GM10266 (cell line): Measurements from ENCODE around the gene RABGGTA.

Experiments used
- DNase-seq: peaks from one replicate; pipeline ENCODE4 v3.0.0; 2012; ENCODE audit errors: extremely low spot score
- TF ChIP-seq, protein P1 (sequence below): IDR thresholded peaks from 2 replicates; pipeline ENCODE4 v1.5.1; 2012; ENCODE audit warnings: mild to moderate bottlenecking, low read depth; ENCODE audit not compliant: control insufficient read depth, insufficient read depth; ENCODE audit errors: missing control alignments

Gene RABGGTA

DNA sequence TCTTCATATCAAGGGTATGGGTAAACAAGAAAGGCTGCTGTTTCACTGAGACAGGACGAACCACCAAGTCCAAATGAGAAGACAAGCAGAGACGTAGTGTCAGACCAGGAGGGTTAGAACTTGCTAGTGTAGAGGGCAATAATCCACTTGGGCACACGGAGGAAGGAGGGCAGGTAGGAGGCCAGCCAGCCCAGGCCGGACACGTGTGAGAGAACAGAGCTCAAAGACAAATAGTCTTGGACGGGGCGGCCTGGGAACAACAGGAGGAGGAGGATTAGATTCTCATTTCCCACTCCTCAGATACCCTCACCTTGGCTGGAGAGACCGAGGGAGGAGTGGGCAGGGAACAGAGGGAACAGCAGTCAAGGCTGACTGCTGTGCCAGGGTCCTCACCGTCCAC is 19.3 kb upstream of the RABGGTA start:
- DNase-seq: no peak
- TF ChIP-seq, protein P1, sequence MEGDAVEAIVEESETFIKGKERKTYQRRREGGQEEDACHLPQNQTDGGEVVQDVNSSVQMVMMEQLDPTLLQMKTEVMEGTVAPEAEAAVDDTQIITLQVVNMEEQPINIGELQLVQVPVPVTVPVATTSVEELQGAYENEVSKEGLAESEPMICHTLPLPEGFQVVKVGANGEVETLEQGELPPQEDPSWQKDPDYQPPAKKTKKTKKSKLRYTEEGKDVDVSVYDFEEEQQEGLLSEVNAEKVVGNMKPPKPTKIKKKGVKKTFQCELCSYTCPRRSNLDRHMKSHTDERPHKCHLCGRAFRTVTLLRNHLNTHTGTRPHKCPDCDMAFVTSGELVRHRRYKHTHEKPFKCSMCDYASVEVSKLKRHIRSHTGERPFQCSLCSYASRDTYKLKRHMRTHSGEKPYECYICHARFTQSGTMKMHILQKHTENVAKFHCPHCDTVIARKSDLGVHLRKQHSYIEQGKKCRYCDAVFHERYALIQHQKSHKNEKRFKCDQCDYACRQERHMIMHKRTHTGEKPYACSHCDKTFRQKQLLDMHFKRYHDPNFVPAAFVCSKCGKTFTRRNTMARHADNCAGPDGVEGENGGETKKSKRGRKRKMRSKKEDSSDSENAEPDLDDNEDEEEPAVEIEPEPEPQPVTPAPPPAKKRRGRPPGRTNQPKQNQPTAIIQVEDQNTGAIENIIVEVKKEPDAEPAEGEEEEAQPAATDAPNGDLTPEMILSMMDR: no peak

DNA sequence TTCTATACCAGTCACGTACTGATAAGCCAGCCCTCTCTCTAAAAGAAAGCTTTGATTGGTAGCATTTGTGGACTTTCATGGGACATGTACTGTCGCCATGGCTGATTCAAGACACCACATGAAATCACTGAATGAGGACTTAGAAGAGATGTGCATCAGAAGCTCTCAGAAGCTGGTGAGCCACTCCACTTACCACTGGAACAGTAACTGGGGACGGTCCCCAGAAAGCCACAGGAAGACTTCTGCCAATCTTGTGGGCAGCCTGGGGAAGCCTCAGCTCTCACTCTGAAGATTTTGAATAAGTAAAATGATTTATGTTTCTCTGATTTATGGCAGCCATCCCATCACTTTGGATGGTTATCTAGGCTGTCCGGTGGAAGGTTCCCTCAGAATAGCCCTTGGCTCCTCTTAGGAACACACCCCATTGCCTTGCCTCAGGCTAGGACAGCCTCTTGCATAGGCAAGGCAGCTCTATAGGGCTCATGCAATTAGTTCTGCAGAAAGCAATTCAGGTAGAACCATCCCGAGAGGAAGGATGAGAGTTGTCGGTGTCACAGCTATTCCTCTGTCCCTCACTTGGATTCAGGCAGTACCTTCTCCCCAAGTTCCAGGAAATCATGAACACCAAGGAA is 18.4 kb upstream of the RABGGTA start:
- TF ChIP-seq, protein P1: no peak
- DNase-seq: no peak

DNA sequence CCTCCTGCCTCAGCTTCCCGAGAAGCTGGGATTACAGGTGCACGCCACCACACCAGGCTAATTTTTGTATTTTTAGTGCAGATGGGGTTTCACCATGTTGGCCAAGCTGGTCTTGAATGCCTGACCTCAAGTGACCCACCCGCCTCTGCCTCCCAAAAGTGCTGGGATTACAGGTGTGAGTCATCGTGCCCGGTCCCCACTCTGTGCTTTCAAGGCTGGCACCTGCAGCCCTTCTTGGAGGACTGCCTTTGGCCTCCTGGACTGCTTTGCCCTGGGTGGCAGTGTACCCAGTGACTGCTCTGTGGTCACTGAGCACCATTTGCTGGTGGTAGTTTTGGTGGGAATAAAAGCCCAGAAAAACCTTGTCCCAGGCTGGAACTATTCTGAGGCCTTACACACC is 15.6 kb upstream of the RABGGTA start:
- TF ChIP-seq, protein P1: no peak
- no peak for DNase-seq

DNA sequence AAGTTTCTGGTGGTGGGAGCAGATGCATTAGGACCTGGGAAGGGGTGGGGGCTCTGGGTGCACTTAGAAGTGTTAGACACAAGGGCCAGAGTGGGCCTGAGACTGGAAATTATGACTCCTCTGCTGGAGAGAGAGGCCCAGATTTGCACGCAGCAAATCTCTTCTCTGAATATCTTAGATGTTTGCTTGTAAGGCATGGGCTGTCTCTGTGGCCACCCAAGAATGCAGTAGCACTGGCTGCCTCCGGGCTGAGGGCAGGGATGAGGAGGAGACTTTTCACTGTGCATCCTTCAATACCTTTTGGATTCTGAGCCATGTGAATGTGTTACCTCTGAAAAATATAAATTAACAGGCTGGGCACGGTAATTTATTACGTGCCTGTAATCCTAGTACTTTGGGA is 14.0 kb upstream of the RABGGTA start:
- TF ChIP-seq, protein P1: no peak
- no peak for DNase-seq

DNA sequence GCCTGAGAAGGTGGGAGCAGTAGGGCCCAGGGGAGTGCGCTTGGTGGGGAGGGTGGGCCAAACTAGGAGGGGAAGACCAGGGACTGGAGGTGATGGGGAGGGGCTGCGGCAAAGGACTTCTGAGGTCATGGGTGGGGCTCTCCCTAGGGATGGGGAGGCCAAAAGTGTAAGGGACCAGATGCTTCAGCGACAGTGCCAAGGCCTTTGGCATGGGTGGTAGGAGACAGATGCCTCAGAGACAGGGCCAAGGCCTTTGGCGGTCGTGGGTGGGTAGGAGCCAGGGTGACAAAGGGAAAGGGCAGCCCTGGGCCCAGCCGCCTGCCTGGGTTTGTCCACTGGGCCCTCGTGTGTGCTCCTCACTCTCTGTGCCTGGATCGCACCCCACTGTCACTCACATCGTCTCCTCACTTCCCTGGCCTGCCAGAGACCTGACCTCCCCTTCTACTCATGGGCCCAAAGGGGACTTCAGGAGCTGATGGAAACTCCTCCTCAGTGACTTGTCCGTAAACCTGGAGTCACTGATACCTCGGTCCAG is 13.2 kb upstream of the RABGGTA start:
- DNase-seq: no peak
- TF ChIP-seq, protein P1: no peak

DNA sequence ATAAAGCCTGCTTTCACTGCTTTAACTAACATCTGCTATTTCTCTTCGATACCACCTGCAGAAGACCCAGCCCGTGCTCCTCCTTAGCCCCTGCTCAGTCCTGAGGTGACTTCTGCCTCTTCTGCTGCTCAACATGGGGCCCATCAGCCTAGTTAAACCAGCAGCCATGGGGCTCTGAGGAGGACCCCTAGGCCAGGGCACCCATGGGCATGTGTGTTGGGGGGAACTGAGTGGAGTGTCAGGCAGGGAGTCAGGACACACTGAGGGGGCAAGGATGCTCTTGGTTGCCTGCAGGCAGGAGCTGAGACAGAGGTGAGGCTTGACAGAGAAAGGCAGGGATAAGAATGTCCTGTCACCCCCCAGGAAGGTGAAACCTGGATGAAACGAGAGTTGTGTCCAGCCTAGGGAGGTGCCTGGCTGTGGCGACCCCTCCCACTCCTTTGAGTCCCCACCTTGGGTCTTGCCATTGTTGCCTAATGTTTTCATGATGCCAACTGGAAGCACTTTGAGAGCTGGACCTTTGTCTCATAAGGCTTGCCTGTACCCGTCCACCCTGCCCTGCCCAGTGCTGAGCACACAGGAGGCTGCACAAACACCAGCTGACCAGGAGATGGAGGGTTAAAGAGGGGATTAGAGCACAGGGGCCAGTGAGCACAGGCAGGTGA is 12.5 kb upstream of the RABGGTA start:
- TF ChIP-seq, protein P1: no peak
- no peak for DNase-seq

DNA sequence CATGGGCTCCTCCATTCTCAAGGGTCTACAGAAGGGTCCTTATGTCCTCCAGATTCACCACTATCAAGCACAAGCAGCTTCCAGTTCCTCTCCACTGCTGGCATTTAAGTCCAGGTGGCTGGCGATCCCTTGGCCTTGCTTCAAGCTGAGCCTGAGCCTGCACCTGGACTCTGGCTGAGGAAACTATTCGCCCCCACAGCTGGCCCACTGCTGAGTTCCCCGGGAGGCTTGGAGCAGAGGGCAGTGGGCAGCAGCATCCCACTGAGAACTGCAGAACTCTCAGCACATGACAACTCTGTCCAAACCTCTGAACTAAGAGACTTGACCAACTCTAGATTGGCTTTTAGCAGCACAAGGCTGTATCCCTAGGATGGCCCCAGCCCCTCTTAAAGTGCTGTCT is 11.3 kb upstream of the RABGGTA start:
- DNase-seq: no peak
- TF ChIP-seq, protein P1: no peak
